ENCODE results near the gene RPL4.
"Not testable (repeated sequence)": the region's sequence is repeated elsewhere in the genome, so short reads cannot be mapped to it uniquely, and the experiment has no call there.

The RPL4 gene

GRCh38 chr15:66489179-66489791, 15.4 kb downstream of the RPL4 start:
- no peak for DNase-seq

- no peak for DNase-seq
Observed at GRCh38 chr15:66488525-66488924, 16.1 kb downstream of the RPL4 start.

GRCh38 chr15:66486887-66487286, 17.8 kb downstream of the RPL4 start:
- no peak for DNase-seq

GRCh38 chr15:66484539-66485112, 20.0 kb downstream of the RPL4 start:
- peak; percentile 94 for DNase-seq

GRCh38 chr15:66483131-66483566, 21.5 kb downstream of the RPL4 start:
- peak; percentile 95 for DNase-seq

- DNase-seq, result no peak
Observed at GRCh38 chr15:66482539-66482938, 22.1 kb downstream of the RPL4 start.

GRCh38 chr15:66481107-66481856, 23.4 kb downstream of the RPL4 start:
- no peak for DNase-seq

GRCh38 chr15:66480267-66480666, 24.4 kb downstream of the RPL4 start:
- no peak for DNase-seq

- DNase-seq, result no peak
Observed at GRCh38 chr15:66477011-66477410, 27.6 kb downstream of the RPL4 start.

GRCh38 chr15:66476535-66476934, 28.1 kb downstream of the RPL4 start:
- DNase-seq, result no peak

GRCh38 chr15:66474963-66475362, 29.7 kb downstream of the RPL4 start:
- no peak for DNase-seq

GRCh38 chr15:66474135-66474534, 30.5 kb downstream of the RPL4 start:
- DNase-seq, result no peak

- no peak for DNase-seq
Observed at GRCh38 chr15:66472176-66472999, 32.3 kb downstream of the RPL4 start.

GRCh38 chr15:66470825-66471224, 33.8 kb downstream of the RPL4 start:
- not testable (repeated sequence) for DNase-seq

GRCh38 chr15:66467162-66468040, 37.3 kb downstream of the RPL4 start:
- not testable (repeated sequence) for DNase-seq

- DNase-seq, result not testable (repeated sequence)
Observed at GRCh38 chr15:66465294-66465693, 39.4 kb downstream of the RPL4 start.

- DNase-seq, result peak; percentile 27
Observed at GRCh38 chr15:66462627-66463026, 42.0 kb downstream of the RPL4 start.

GRCh38 chr15:66461917-66462316, 42.7 kb downstream of the RPL4 start:
- peak; percentile 13 for DNase-seq

- not testable (repeated sequence) for DNase-seq
Observed at GRCh38 chr15:66461294-66461693, 43.4 kb downstream of the RPL4 start.

- DNase-seq, result no peak
Observed at GRCh38 chr15:66459818-66460615, 44.6 kb downstream of the RPL4 start.

- no peak for DNase-seq
Observed at GRCh38 chr15:66456211-66456610, 48.4 kb downstream of the RPL4 start.
